ENCODE measurements around the gene IFT22. TPM values are rescaled to one million over a fixed set of nuclear protein-coding genes. Genes with fewer than 3 reads are reported as not detected.
"Not testable (repeated sequence)": the region's sequence is repeated elsewhere in the genome, so short reads cannot be mapped to it uniquely, and the experiment has no call there.

IFT22 gene

DNA sequence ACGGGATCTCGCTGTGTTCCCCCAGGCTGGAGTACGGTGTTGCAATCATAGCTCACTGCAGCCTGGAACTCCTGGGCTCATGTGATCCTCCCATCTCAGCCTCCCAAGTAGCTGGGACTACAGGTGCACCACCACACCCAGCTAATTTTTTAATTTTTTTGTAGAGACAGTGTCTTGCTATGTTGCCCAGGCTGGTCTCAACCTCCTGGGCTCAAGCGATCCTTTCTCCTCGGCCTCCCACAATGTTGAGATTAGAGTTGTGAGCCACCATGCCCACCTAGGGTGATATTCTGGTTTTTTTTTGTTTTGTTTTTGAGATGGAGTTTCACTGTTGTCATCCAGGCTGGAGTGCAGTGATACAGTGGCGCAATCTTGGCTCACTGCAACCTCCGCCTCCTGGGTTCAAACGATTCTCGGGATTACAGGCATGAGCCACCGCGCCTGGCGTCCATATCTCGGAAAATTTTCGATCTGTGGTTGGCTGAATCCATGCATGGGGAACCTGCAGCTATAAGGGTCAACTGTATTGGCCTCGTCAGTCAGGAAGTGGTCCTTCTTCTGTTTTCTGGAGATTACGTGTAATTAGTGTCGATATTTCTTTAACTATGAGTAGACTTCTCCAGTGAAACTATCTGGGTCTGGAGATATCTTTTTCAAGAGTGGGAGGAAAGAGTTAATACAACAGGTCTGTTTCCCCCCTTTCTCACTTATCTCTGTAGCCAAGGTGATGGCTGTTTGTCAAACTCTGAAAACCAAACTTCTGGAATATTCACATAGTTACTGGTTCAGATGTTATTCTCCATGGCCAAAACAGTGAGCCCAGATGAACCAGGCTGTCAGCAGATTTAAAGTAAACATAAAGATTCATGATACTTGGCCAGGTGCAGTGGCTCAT lies 55.7 kb downstream of the IFT22 start:
- Histone ChIP-seq H3K14ac (ENCODE audit: low read length in 2 of 2) (no peak overlapping the region), H3K23ac (ENCODE audit: low read length in 2 of 2) (no peak overlapping the region), H2AK5ac (ENCODE audit: low read length, severe bottlenecking) (no peak overlapping the region), H3K4ac (ENCODE audit: low read depth in 1 of 2, low read length in 2 of 2) (no peak overlapping the region), H3K4me2 (ENCODE audit: low read length, poor library complexity, severe bottlenecking) (no peak overlapping the region), H3K27me3 (ENCODE audit: control insufficient read depth in 1 of 2, insufficient read depth in 1 of 2, low read length in 2 of 2) (peaks cover 7 to 19% of the 10 kb centered on the region in 2 experiments), H4K8ac (ENCODE audit: low read length) (no peak overlapping the region), H2BK5ac (ENCODE audit: low read depth, low read length, poor library complexity, severe bottlenecking) (no peak overlapping the region), H3K9ac (ENCODE audit: low read length) (no peak overlapping the region), H4K91ac (ENCODE audit: low read length) (no peak overlapping the region), H3K27ac (ENCODE audit: low read length, poor library complexity, severe bottlenecking) (no peak overlapping the region), H2BK12ac (ENCODE audit: low read length in 2 of 2) (no peak overlapping the region), H3K4me3 (ENCODE audit: insufficient read depth in 1 of 2, low read depth in 1 of 2, low read length in 2 of 2) (no peak overlapping the region), H3K36me3 (ENCODE audit: control insufficient read depth in 1 of 2, insufficient read depth in 2 of 2, low read depth in 1 of 2, low read length in 2 of 2) (no peaks in the 10 kb centered on the region), H3K79me1 (replicated peaks; ENCODE audit: low read length, poor library complexity, severe bottlenecking) (no peaks in the 10 kb centered on the region), H3K4me1 (ENCODE audit: control insufficient read depth, insufficient read depth, low read depth, low read length) (peaks cover 2% of the 10 kb centered on the region), H3K18ac (ENCODE audit: low read depth in 1 of 2, low read length in 2 of 2) (no peak overlapping the region), H3K9me3 (ENCODE audit: control insufficient read depth, low read length) (no peaks in the 10 kb centered on the region), H2BK120ac (ENCODE audit: low read depth, low read length) (no peak overlapping the region), H2BK15ac (ENCODE audit: low read depth, poor library complexity, severe bottlenecking) (no peak overlapping the region), H2AFZ (ENCODE audit: low read depth, low read length) (no peak overlapping the region)
- 86% methylated on average over 16 of the region's 17 CpGs for WGBS
- no peak for DNase-seq

GRCh38 chr7:101264102-101264706 lies 57.4 kb downstream of the IFT22 start:
- H3K18ac ChIP-seq (ENCODE audit: low read depth in 1 of 2, low read length in 2 of 2); H2AFZ ChIP-seq (ENCODE audit: low read depth, low read length); H3K14ac ChIP-seq (ENCODE audit: low read length in 2 of 2); H2BK12ac ChIP-seq (ENCODE audit: low read length in 2 of 2); H3K4me1 ChIP-seq (ENCODE audit: control insufficient read depth, insufficient read depth, low read depth, low read length); H3K27ac ChIP-seq (ENCODE audit: low read length, poor library complexity, severe bottlenecking); H3K79me1 ChIP-seq (replicated peaks; ENCODE audit: low read length, poor library complexity, severe bottlenecking); H2BK120ac ChIP-seq (ENCODE audit: low read depth, low read length); H3K4ac ChIP-seq (ENCODE audit: low read depth in 1 of 2, low read length in 2 of 2); H3K4me3 ChIP-seq (ENCODE audit: insufficient read depth in 1 of 2, low read depth in 1 of 2, low read length in 2 of 2); H3K9me3 ChIP-seq (ENCODE audit: control insufficient read depth, low read length); H3K23ac ChIP-seq (ENCODE audit: low read length in 2 of 2); H2BK5ac ChIP-seq (ENCODE audit: low read depth, low read length, poor library complexity, severe bottlenecking); H2BK15ac ChIP-seq (ENCODE audit: low read depth, poor library complexity, severe bottlenecking); H4K91ac ChIP-seq (ENCODE audit: low read length); H3K4me2 ChIP-seq (ENCODE audit: low read length, poor library complexity, severe bottlenecking); H3K36me3 ChIP-seq (ENCODE audit: control insufficient read depth in 1 of 2, insufficient read depth in 2 of 2, low read depth in 1 of 2, low read length in 2 of 2); H4K8ac ChIP-seq (ENCODE audit: low read length); H2AK5ac ChIP-seq (ENCODE audit: low read length, severe bottlenecking); H3K9ac ChIP-seq (ENCODE audit: low read length): not testable (repeated sequence)
- peaks cover 8 to 23% of the 10 kb centered on the region in 2 experiments for H3K27me3 ChIP-seq (ENCODE audit: control insufficient read depth in 1 of 2, insufficient read depth in 1 of 2, low read length in 2 of 2)
- WGBS: 72% methylated on average over 6 of the region's 6 CpGs
- DNase-seq: peak; percentile 5

Small RNA genes lying within 50 kb of the gene (small RNA-seq; reads per million reads assigned to genes)
- not detected for gene RNU6-1104P (ENCODE audit: low read depth)

Data from mesenchymal stem cell (in vitro differentiated cells and primary cell).